Measurements from ENCODE around the gene CHCT1.

Gene CHCT1

DNA sequence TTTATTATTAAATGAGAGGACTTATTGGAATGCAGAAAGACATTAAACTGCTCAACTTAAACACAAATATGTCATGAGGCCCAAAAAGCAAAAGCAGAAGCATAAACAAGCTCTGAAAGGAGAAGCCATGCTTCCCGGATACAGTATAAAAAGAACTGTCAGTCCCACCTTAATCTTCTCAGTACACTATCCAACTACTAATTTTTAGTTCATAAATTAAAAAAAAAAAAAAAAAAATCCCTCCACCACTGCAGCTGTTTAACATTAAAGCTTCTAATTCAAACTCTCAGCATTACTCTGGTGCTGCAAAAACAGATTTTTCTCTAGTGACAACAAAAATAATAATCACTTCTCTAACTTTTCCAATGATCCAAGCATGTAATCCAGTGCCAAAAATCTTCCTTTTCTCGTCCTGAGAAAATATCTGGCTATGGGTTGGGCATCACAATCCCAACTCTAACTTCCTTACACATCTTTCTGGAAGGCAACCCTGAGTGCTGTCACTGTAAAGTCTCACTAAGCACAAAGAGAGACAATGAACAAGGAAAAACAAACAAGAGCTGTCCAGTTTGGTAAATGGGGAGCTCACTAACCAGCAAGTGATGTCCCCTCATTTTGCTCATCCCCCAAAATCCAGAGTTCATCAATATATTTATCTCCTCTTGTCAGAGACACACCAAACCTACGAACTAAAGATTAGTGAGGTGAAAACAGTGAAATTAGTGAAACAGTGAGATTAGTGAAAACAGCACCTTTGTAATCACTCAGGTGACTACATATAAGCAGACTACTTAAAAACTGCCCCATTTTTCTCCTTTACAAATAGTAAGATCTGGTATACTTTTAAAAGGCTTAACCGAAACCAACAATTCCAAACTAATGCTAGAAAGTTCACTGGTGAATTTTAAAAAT, 35.9 kb upstream of the CHCT1 start:
- H3K36me3 ChIP-seq (ENCODE audit: insufficient read depth, insufficient read length, low read length) = peaks cover 5% of the 10 kb centered on the region
- no peaks in the 10 kb centered on the region for H3K27me3 ChIP-seq (ENCODE audit: insufficient read depth, insufficient read length)
- H3K9me3 ChIP-seq (ENCODE audit: insufficient read depth, low read length) = no peaks in the 10 kb centered on the region
- H3K4me1 ChIP-seq (ENCODE audit: insufficient read depth, insufficient read length) = peaks cover 3% of the 10 kb centered on the region
- peak overlapping the region; percentile 39 for H3K9ac ChIP-seq (ENCODE audit: insufficient read length, low read depth)
- no peak overlapping the region for H3K4me3 ChIP-seq (ENCODE audit: insufficient read length, low read depth)
- TF ChIP-seq YY1 (IDR thresholded peaks at IDR 0.05; ENCODE audit: insufficient read depth, insufficient read length) (no peak), ZNF274 (IDR thresholded peaks at IDR 0.05; ENCODE audit: low read depth, low read length) (no peak), SUZ12 (IDR thresholded peaks at IDR 0.05; ENCODE audit: extremely low read depth, insufficient read depth, insufficient read length) (no peak)
- DNase-seq (ENCODE audit: low read depth, low spot score) = no peak

- peaks cover 3% of the 10 kb centered on the region for H3K4me1 ChIP-seq (ENCODE audit: insufficient read depth, insufficient read length)
- H3K4me3 ChIP-seq (ENCODE audit: insufficient read length, low read depth) = no peak overlapping the region
- no peaks in the 10 kb centered on the region for H3K9me3 ChIP-seq (ENCODE audit: insufficient read depth, low read length)
- no peak overlapping the region for H3K9ac ChIP-seq (ENCODE audit: insufficient read length, low read depth)
- TF ChIP-seq YY1 (IDR thresholded peaks at IDR 0.05; ENCODE audit: insufficient read depth, insufficient read length) (no peak), ZNF274 (IDR thresholded peaks at IDR 0.05; ENCODE audit: low read depth, low read length) (no peak), SUZ12 (IDR thresholded peaks at IDR 0.05; ENCODE audit: extremely low read depth, insufficient read depth, insufficient read length) (no peak)
- no peaks in the 10 kb centered on the region for H3K36me3 ChIP-seq (ENCODE audit: insufficient read depth, insufficient read length, low read length)
- no peaks in the 10 kb centered on the region for H3K27me3 ChIP-seq (ENCODE audit: insufficient read depth, insufficient read length)
- no peak for DNase-seq (ENCODE audit: low read depth, low spot score)
These were observed 34.6 kb upstream of the CHCT1 start for GRCh38 chr17:60387666-60388065.

- H3K9ac ChIP-seq (ENCODE audit: insufficient read length, low read depth) = peak overlapping the region; percentile 39
- TF ChIP-seq SUZ12 (IDR thresholded peaks at IDR 0.05; ENCODE audit: extremely low read depth, insufficient read depth, insufficient read length) = no peak
- no peak for TF ChIP-seq YY1 (IDR thresholded peaks at IDR 0.05; ENCODE audit: insufficient read depth, insufficient read length)
- no peak for TF ChIP-seq ZNF274 (IDR thresholded peaks at IDR 0.05; ENCODE audit: low read depth, low read length)
- no peak overlapping the region for H3K4me3 ChIP-seq (ENCODE audit: insufficient read length, low read depth)
- no peak for DNase-seq (ENCODE audit: low read depth, low spot score)
- H3K27me3 ChIP-seq (ENCODE audit: insufficient read depth, insufficient read length) = no peaks in the 10 kb centered on the region
- no peaks in the 10 kb centered on the region for H3K36me3 ChIP-seq (ENCODE audit: insufficient read depth, insufficient read length, low read length)
- H3K9me3 ChIP-seq (ENCODE audit: insufficient read depth, low read length) = no peaks in the 10 kb centered on the region
- peaks cover 3% of the 10 kb centered on the region for H3K4me1 ChIP-seq (ENCODE audit: insufficient read depth, insufficient read length)
These were observed 33.5 kb upstream of the CHCT1 start for GRCh38 chr17:60388742-60389141.

DNA sequence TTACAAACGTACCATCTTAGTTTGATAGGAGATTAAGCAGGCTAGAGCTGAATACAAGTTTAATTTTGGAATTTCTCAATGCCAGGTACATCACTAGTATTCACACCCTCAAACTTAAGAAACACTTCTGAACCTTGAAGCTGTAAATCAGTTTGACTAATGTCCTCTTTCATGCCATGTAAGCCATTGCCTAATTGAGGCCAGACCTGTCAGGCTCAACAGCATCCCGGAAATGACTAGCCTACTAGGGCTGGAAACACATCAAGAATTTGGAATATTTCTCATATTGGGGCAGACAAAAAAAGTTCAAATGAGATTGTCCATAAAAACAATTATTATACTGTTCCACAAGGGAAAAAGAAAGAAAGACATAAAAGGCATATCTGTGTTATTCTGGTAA, 32.1 kb upstream of the CHCT1 start:
- no peaks in the 10 kb centered on the region for H3K4me1 ChIP-seq (ENCODE audit: insufficient read depth, insufficient read length)
- H3K4me3 ChIP-seq (ENCODE audit: insufficient read length, low read depth) = peak overlapping the region; percentile 98
- no peaks in the 10 kb centered on the region for H3K27me3 ChIP-seq (ENCODE audit: insufficient read depth, insufficient read length)
- no peaks in the 10 kb centered on the region for H3K9me3 ChIP-seq (ENCODE audit: insufficient read depth, low read length)
- no peak for TF ChIP-seq YY1 (IDR thresholded peaks at IDR 0.05; ENCODE audit: insufficient read depth, insufficient read length)
- no peak for TF ChIP-seq ZNF274 (IDR thresholded peaks at IDR 0.05; ENCODE audit: low read depth, low read length)
- no peak for TF ChIP-seq SUZ12 (IDR thresholded peaks at IDR 0.05; ENCODE audit: extremely low read depth, insufficient read depth, insufficient read length)
- no peaks in the 10 kb centered on the region for H3K36me3 ChIP-seq (ENCODE audit: insufficient read depth, insufficient read length, low read length)
- H3K9ac ChIP-seq (ENCODE audit: insufficient read length, low read depth) = peak overlapping the region; percentile 100
- DNase-seq (ENCODE audit: low read depth, low spot score) = no peak

- peak overlapping the region; percentile 100 for H3K9ac ChIP-seq (ENCODE audit: insufficient read length, low read depth)
- no peaks in the 10 kb centered on the region for H3K36me3 ChIP-seq (ENCODE audit: insufficient read depth, insufficient read length, low read length)
- peak overlapping the region; percentile 98 for H3K4me3 ChIP-seq (ENCODE audit: insufficient read length, low read depth)
- no peak for DNase-seq (ENCODE audit: low read depth, low spot score)
- no peak for TF ChIP-seq SUZ12 (IDR thresholded peaks at IDR 0.05; ENCODE audit: extremely low read depth, insufficient read depth, insufficient read length)
- TF ChIP-seq YY1 (IDR thresholded peaks at IDR 0.05; ENCODE audit: insufficient read depth, insufficient read length) = no peak
- TF ChIP-seq ZNF274 (IDR thresholded peaks at IDR 0.05; ENCODE audit: low read depth, low read length) = no peak
- no peaks in the 10 kb centered on the region for H3K9me3 ChIP-seq (ENCODE audit: insufficient read depth, low read length)
- H3K4me1 ChIP-seq (ENCODE audit: insufficient read depth, insufficient read length) = no peaks in the 10 kb centered on the region
- H3K27me3 ChIP-seq (ENCODE audit: insufficient read depth, insufficient read length) = no peaks in the 10 kb centered on the region
These were observed 31.3 kb upstream of the CHCT1 start for GRCh38 chr17:60390925-60391470.

GRCh38 chr17:60391471-60392041, 30.7 kb upstream of the CHCT1 start:
- no peaks in the 10 kb centered on the region for H3K36me3 ChIP-seq (ENCODE audit: insufficient read depth, insufficient read length, low read length)
- no peak for DNase-seq (ENCODE audit: low read depth, low spot score)
- TF ChIP-seq ZNF274 (IDR thresholded peaks at IDR 0.05; ENCODE audit: low read depth, low read length) (no peak), SUZ12 (IDR thresholded peaks at IDR 0.05; ENCODE audit: extremely low read depth, insufficient read depth, insufficient read length) (no peak), YY1 (IDR thresholded peaks at IDR 0.05; ENCODE audit: insufficient read depth, insufficient read length) (no peak)
- peak overlapping the region; percentile 100 for H3K9ac ChIP-seq (ENCODE audit: insufficient read length, low read depth)
- H3K9me3 ChIP-seq (ENCODE audit: insufficient read depth, low read length) = no peaks in the 10 kb centered on the region
- H3K27me3 ChIP-seq (ENCODE audit: insufficient read depth, insufficient read length) = no peaks in the 10 kb centered on the region
- H3K4me3 ChIP-seq (ENCODE audit: insufficient read length, low read depth) = peak overlapping the region; percentile 98
- no peaks in the 10 kb centered on the region for H3K4me1 ChIP-seq (ENCODE audit: insufficient read depth, insufficient read length)

Data from NT2/D1 (cell line).